ENCODE results near the gene FMN1.

FMN1 gene

DNA sequence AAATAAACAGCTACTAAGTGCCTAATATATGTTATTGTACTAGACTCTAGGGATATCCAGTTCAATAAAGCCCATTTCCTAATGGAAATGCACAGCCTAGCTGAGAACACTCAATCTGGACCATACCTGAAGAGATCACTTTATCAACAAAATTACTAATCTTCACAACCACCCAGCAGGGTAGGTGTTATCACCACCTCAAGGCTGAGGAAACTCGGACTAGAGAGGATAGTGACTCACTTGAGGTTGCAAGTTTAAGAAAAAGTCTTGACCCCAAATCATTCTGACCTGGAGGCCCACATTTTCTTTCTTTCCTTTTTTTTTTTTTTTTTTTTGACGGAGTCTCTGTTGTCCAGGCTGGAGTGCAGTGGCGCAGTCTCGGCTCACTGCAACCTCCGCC is 3.1 kb upstream of the FMN1 start:
- DNase-seq: no peak

DNA sequence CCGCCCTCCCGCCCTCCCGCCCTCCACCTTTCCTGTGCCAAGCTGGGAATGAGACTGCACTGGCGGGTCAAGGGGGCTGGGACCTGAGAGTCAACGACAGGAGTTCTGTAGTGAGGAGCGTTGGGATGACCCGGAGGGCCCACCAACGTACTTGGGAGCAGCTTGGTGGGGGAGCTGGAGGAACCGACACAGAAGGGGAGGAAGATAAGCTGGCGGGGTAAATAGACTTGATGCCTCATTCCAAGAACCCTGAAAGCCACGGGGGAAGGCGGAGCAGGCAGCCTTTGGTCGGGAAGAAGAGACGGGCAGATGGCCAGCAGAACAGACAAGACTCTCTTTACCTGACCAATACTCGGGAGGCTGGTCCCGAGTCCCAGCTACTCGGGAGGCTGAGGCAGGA is 277 bp downstream of the FMN1 start:
- DNase-seq: no peak

DNA sequence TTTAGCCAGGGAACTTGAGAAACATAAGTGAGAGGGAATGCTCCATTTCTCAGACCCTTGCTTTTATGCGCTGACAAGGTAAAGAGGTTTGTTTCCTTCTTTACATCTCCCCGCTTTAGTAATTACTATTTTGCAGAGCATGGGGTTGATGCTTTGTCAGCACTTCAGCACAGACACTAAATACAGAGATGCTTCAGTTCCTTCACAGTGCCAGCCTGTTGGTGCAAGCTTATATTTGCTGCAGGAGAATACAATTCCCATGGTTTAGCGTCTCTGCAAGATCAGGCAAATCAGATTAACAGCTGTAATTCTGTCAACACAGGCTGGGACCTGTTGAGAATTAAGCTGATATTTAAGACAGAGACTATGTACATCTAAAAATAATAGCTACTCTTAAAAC is 2.9 kb downstream of the FMN1 start:
- no peak for DNase-seq

DNA sequence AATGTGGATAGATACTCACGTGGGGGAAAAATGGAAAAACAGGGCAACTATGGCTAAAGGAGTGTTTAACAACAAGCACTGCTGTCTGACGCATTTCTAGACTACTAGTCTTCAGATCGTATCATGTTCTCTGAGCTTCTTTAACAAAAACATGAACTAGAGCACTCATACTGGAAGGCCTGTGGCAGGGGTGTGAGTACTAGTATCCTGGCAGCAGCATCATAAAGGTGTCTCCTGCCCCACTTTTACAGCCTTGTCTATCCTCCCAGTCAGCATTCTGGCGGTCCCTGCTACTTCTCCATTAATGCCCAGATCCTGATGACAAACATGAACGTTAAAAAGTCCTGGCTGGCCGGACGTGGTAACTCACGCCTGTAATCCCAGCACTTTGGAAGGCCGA is 4.0 kb downstream of the FMN1 start:
- DNase-seq: no peak

- DNase-seq: no peak
Observed at GRCh38 chr15:33188641-33189257, 5.8 kb downstream of the FMN1 start.

- no peak for DNase-seq
Observed at GRCh38 chr15:33188159-33188558, 6.4 kb downstream of the FMN1 start.

DNA sequence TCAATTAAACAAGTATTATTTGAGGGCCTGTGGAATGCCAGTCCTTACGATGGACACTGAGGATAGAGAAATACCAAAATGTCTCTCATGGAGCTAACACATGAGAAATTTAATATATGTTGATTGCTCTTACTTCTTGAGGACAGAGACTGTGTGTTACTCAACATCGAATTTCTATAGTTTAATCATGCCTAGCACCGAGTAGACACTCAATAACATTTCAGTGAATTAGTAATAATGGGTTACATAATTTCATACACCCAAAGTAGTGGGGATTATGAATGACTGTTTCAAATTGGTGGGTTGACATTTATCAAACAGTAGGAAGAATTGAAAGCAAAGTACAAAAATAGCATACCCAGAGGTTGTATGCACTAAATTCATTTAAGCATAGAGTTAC is 11.2 kb downstream of the FMN1 start:
- DNase-seq: no peak

- DNase-seq: no peak
Observed at GRCh38 chr15:33182926-33183325, 11.6 kb downstream of the FMN1 start.

DNA sequence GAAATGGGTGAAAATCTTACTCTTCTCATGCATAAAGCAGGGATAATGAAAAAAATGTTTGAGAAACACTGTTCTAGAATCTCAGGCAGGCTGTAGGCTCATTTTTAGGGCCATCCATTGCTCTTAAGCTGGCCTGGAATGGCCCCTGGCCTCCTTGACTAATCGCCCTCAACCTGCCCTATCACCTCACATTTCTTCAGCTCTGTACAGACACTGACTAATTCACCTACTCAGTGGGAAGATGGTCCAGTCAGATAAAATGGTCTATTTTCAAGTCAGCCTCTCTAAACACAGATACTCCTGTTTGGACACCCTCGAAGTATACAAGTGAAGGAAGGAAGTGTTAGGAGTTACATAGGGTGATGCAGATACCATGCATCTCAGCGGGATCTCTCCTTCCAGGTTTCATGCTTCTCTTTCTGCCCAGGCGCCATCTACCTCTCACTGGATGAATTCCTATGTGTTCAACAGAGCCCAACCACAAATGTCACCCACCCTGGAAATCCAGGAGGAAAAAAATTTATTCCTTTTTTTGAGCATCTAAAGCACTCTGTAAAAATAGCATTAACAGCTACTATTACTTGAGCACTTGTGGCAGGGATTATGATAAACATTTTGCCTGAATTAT is 12.1 kb downstream of the FMN1 start:
- DNase-seq: no peak

DNA sequence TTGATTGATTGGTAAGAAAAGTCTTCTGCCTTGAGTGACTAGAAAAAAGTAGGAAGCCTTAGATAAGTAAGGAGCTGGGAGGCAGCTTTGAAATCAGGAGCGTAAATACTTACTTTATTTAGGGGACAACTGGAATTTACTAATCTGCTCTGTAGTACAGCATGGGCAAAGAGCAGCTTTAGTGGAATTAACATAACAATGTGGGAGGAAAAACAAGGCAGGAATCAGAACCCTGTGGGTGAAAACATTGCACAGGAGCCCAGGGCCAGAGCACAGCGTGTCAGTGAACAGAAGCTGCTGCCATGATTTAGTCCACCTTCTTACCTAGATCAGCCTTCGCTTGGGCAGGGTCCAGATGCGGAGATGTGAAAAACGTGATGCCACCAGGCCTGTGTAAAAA is 14.6 kb downstream of the FMN1 start:
- no peak for DNase-seq

DNA sequence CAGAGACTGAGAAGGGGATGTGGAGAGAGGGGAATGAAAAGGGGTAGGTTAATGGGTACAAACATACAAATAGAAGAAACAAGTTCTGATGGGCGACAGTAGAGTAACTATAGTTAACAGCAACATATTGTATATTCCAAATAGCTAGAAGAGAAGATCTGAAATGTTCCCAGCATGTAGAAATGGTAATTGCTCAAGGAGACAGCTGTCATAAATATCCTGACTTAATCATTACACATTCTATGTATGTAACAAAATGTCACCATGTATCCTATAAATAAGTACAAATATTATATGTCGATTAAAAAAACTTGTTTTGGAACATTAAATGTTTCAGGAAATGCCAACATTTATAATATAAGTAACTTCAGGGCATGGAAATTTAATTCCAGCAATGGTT is 23.3 kb downstream of the FMN1 start:
- no peak for DNase-seq

DNA sequence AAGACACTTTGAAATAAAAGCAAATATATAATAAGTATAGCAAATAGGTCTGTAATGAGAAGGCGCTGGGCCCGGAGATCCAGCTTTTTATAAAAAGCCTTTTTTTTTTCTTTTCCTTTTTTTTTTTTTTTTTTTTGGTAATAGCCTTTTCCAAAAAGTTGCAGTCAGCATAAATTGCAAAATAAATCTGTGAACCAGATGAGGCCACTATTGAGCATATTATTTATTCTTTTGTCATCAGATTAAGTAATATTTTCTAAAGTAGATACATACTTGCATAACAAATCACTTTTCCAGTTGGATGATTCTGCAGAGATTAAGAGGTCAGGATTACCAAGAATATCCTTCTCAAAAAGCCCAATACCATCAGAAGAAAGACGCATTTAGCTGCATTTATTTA is 24.9 kb downstream of the FMN1 start:
- no peak for DNase-seq

DNA sequence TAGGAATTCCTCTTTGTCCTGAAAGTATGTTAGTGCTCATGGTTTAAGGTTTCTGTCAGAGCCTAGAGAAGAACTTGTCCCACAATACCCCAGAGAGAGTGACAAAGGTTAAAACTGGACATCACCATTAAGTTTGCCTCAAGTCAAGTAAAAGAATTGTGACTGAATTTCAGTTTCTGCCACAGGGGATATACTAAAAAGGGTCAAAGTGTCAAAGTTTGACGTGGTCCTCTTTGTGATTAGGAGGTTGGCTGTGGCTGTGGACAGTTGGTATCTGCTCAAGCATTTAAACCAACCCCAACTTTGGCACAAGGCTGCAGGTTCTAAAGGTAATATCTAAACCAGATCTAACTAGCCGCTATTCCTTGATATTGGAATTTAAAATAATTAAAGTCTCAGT is 26.1 kb downstream of the FMN1 start:
- no peak for DNase-seq

DNA sequence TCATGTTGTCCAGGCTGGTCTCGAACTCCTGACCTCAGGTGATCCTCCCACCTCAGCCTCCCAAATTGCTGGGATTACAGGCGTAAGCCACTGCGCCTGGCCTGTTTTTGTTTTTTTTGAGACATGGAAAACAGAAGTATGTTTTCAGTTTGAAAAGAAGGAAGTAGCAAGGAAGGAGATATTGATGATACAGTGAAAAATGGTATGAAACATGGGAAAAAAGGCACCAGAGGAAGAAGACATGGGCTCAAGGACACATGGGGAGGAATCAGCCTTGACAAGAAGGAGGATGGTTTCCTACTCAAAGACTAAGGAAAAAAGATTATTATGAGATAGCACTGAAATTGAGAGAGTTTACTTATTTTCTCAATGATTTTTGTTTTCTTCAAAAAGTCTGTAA is 30.7 kb downstream of the FMN1 start:
- DNase-seq: no peak

DNA sequence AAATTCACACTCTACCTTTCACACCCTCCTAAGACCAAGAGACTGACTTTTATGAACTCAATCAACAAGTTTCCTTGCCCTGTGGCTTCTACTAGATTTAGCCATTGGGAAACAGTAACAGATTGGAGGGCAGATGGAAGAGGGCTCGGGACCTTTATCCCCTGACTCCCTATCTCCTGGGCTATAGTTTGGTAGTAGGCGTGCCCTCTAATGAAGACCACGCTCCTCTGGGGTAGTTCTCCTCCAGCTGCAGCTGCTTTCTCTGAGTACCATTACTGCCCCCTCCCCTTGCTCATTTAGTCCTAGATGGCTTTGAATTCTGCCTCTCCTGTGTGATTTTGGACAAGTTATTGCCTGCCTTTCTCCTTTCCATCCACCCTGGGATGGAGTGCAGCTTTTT is 33.3 kb downstream of the FMN1 start:
- no peak for DNase-seq

DNA sequence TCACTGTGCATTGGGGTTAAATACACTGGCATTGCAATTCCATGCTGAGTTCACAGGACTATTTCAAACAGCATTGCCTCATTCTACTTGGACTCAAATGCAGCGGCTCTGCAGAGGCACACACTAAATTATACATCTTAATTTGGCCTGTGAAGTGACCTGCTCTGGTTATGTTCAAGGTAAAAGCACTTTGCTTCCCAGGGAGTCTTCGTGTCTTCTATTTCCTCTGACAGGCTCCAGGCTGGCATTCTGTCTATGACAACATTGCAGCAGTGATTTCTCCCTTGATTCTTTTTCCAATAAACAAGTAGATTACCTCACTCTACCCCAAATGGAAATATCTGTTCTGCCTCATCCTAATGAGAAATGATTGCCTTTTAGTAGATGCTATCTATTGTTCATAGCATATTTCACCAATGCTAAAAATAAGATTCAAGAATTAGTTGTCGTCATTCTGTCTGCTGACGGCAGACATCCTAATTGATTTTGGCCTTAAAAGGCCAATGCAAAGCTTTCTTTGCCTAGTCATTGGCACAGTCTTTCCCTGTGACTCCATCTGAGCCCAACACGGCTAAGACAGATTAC is 33.8 kb downstream of the FMN1 start:
- no peak for DNase-seq

- DNase-seq: no peak
Observed at GRCh38 chr15:33159726-33160453, 34.6 kb downstream of the FMN1 start.

- DNase-seq: no peak
Observed at GRCh38 chr15:33158366-33158765, 36.1 kb downstream of the FMN1 start.

- DNase-seq: no peak
Observed at GRCh38 chr15:33157371-33158037, 37.0 kb downstream of the FMN1 start.

GRCh38 chr15:33155691-33156420 is 38.7 kb downstream of the FMN1 start:
- no peak for DNase-seq

DNA sequence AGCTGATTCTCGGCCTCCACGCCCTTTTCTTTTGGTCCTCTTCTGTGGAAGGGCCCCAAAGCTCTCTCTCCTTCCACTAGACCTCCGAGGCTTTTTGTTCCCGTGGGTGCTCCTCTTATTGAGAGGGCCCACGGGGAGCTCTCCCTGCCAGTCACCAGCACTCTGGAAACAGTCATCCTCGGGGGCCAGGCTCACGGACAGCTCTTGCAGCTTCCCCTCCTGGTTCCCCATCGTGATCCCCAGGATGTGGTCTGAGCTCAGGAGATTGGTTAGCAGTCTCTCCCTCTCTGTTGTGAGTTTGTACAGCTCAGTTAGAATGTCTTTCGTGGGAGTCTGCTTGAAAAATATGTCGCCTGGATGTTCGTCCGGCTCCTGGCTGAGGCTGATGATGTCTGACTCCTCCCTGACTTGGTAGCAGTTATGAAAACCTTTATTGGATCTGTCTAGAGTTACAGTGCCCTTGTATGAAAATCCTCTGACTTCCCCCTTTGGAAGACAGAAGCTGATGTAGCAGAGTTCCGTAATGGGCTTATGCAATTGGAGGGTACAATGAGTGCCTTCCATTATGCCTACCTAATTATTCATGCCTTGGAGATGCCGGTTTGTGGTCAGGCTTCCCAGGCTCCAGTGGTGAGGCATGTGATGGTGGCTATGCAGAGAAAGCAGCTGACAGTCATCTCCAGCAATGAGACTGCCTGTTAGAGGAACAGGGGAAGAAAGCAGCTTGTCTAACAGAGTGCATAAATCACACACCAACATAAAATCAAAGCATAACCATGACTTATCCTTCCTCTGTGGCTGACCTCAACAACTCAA is 40.0 kb downstream of the FMN1 start:
- DNase-seq: no peak

DNA sequence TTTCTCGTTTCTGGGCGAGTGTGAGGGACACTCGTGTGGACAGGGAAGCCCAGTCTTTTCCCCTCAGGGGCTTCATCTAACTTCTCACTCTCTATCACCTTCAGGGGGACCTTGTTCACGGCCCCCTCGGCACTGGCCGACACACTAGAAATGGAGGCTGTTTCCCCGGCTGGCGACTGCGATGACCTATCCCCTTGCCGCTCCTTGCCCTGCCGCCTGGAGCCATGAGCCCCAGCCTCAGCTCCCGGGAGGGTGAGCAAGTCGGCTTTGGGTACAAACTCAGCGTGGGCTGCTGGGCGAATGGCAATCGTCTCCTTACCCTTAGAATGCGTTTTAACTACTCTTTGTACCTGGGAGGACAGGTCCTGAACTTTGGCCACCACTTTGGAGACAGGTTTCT is 41.0 kb downstream of the FMN1 start:
- DNase-seq: no peak

All from activated CD8-positive, alpha-beta memory T cell treated with anti-CD3 and anti-CD28 coated beads for 24 hours (primary cell).